Fibroblast of pulmonary artery (primary cell): Measurements from ENCODE around the gene SOCS4.
"Not testable (repeated sequence)": the region's sequence is repeated elsewhere in the genome, so short reads cannot be mapped to it uniquely, and the experiment has no call there.

ENCODE experiments used
- DNase-seq: peaks from one replicate; pipeline ENCODE4 v3.0.0-alpha.2; 2010; ENCODE audit warnings: low read depth
- H3K4me3 ChIP-seq: replicated peaks from 2 replicates; pipeline ENCODE4 v1.5.1; 2011; ENCODE audit warnings: low read depth, mild to moderate bottlenecking, control low read depth, low read length, moderate library complexity
- TF ChIP-seq, protein P1 (sequence below): IDR thresholded peaks from 2 replicates; pipeline ENCODE4 v1.5.1; 2011; ENCODE audit warnings: mild to moderate bottlenecking, control low read depth, low read length, inconsistent platforms; ENCODE audit errors: missing control alignments

Gene SOCS4

DNA sequence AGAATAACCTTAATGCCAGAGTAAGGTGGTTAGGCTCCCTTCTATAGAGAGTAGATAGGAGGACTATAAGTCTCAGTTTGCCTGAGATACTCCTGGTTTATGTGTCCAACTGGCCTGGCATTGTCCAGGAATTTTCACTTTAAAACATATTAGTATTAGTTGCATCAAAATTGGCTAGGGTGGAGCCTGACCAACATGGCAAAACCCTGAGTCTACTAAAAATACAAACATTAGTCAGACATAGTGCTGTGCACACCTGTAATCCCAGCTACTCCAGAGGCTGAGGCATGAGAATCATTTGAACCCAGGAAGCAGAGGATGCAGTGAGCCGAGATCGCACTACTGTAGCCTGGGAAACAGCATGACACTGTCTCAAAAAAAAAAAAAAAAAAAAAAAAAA, 12.0 kb upstream of the SOCS4 start:
- TF ChIP-seq, protein P1, sequence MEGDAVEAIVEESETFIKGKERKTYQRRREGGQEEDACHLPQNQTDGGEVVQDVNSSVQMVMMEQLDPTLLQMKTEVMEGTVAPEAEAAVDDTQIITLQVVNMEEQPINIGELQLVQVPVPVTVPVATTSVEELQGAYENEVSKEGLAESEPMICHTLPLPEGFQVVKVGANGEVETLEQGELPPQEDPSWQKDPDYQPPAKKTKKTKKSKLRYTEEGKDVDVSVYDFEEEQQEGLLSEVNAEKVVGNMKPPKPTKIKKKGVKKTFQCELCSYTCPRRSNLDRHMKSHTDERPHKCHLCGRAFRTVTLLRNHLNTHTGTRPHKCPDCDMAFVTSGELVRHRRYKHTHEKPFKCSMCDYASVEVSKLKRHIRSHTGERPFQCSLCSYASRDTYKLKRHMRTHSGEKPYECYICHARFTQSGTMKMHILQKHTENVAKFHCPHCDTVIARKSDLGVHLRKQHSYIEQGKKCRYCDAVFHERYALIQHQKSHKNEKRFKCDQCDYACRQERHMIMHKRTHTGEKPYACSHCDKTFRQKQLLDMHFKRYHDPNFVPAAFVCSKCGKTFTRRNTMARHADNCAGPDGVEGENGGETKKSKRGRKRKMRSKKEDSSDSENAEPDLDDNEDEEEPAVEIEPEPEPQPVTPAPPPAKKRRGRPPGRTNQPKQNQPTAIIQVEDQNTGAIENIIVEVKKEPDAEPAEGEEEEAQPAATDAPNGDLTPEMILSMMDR = no peak
- DNase-seq = no peak
- no peak overlapping the region for H3K4me3 ChIP-seq

DNA sequence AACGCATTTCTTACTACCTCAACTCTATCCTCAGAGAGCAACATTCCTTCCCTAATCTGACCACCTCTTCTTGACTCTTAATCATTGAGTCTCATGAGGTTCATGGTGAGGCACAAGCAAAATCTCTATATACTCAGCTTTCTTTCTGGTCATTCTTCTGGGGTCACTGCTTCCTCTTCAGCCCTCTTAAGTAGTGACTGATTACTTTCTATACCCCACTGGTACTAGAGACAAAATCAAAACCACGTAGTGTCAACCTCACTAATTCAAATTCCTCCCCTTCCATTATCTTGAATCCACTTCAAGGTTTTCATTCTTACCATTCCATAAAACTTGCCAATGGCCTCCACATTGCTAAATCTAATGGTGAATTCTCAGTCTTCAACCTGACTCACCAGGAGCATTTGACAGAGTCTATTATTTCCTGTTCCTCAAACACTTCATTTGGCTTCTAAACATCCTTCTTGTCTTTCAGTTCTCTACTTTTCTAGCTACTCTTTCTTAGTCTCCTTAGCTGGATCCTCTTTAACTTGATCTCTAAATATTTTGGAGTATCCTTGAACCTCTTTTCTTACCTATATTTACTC, 7.0 kb upstream of the SOCS4 start:
- DNase-seq = peak; percentile 29
- no peak overlapping the region for H3K4me3 ChIP-seq
- TF ChIP-seq, protein P1 = no peak

DNA sequence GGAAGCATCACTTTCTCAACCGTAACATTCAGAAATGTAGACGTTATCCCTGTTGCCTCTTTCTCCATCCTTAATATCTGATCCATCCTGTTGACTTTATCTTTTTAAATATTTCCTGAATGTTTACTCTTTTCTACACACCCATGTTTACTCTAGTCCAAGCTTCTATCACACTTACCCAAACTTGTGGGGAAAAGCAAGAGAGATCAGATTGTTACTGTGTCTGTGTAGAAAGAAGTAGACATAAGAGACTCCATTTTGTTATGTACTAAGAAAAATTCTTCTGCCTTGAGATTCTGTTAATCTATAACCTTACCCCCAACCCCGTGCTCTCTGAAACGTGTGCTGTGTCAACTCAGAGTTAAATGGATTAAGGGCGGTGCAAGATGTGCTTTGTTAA, 2.7 kb upstream of the SOCS4 start:
- not testable (repeated sequence) for H3K4me3 ChIP-seq, DNase-seq

DNA sequence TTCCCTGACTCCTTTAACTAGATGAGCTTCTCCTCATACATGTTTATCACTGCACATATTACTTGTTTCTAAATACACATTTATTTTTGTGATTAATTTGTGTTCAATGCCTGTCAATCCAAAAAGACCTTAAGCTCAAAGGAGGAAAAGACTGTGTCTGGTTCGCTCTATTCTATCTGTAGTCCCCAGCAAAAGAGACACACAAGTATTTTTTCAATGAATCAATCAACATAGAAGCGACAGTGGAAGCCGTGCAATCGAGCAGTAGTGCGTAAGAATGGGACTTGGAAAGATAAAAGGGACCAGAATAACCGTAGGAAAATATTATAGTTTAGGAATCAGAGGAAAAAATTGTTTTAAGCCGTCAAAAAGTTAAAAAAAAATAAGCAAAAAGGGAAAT, 1.1 kb upstream of the SOCS4 start:
- H3K4me3 ChIP-seq = peak overlapping the region; percentile 89
- TF ChIP-seq, protein P1 = no peak
- DNase-seq = no peak

DNA sequence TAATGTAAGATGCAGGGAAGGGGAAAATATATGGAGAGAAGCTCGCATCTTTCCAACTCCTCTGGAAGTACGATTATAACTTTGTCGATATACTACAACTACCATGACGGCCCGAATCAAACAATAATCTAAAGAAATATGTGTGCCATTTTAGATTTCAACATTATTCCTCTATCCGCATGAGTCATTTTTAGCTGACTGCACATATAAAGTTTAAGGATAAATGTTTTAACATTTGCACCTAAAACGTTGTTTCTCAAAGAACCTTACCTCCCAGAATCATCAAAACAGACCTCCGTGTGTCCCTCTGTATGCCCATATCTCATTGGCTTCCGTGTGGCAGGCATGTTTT, 619 bp upstream of the SOCS4 start:
- TF ChIP-seq, protein P1 = no peak

DNA sequence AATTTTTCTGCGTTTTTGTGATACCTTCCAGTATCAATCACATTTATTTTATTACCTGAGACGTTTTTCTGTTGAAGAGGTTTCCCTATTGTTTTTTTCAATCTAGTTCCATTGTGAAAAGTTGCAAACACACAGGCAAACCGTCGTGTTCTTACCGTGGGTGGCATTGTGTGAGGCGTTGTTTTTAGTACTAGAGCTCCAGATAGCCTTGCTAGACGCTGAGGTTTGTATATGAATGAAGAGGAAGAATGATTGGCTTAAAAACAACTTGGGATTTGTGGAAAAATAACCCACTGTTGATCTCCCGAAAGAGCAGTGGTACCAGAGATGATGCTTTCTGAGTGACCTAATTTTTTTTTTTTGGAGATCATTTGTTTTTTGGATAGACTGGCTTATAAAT, 1.0 kb downstream of the SOCS4 start:
- TF ChIP-seq, protein P1 = no peak
- H3K4me3 ChIP-seq = peak overlapping the region; percentile 89
- peak; percentile 14 for DNase-seq

More for the DNA sequence above, 619 bp upstream of the SOCS4 start:
- DNase-seq = no peak
- peak overlapping the region; percentile 89 for H3K4me3 ChIP-seq

DNA sequence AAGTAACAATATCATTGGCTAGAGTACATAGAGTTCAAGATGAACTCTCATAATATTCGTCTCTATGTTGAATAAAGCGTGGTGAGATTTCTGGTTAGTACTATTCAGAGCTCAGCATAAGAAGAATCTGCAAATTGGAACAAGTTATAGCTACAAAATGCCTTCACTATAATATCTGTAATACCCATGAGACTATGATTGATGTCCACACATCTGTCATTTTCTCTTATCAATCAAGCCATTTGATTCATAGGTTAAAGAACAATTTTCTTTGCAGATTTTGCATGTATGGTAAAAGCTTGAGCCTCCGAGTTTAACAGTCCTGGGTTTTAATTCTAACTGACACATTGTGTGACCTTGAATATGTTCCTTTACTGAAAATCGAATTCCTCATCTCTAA, 1.4 kb downstream of the SOCS4 start:
- no peak for DNase-seq
- peak overlapping the region; percentile 89 for H3K4me3 ChIP-seq
- TF ChIP-seq, protein P1 = no peak
